Dedifferentiated amniotic fluid mesenchymal stem cell (primary cell): Measurements from ENCODE around the gene DAO.
A peak's percentile ranks its signal among the peaks of the same experiment; 100 is the strongest.
"Not testable (repeated sequence)": the region's sequence is repeated elsewhere in the genome, so short reads cannot be mapped to it uniquely, and the experiment has no call there.

ENCODE experiments used
- DNase-seq: peaks from one replicate; pipeline ENCODE4 v3.0.0-alpha.2; 2016; ENCODE audit errors: extremely low spot score

The DAO gene

GRCh38 chr12:108879615-108880254, at the start of gene DAO:
Gene DAO, plus strand, starts transcription at chr12:108880092. Its CDS starts 4,915 bp downstream, at chr12:108885007.
- DNase-seq = no peak

GRCh38 chr12:108831309-108831991, 48.4 kb upstream of the DAO start:
- DNase-seq = no peak

GRCh38 chr12:108832208-108832607, 47.7 kb upstream of the DAO start:
- DNase-seq = no peak

GRCh38 chr12:108832730-108833354, 47.0 kb upstream of the DAO start:
- peak; percentile 93 for DNase-seq

- peak; percentile 75 for DNase-seq
Measured at GRCh38 chr12:108833355-108833733, 46.5 kb upstream of the DAO start.

GRCh38 chr12:108833757-108834472, 46.0 kb upstream of the DAO start:
- DNase-seq = peak; percentile 68

- no peak for DNase-seq
Measured at GRCh38 chr12:108835860-108836634, 43.8 kb upstream of the DAO start.

- no peak for DNase-seq
Measured at GRCh38 chr12:108837239-108837638, 42.7 kb upstream of the DAO start.

GRCh38 chr12:108837680-108838079, 42.2 kb upstream of the DAO start:
- no peak for DNase-seq

GRCh38 chr12:108838194-108839017, 41.5 kb upstream of the DAO start:
- peak; percentile 94 for DNase-seq

GRCh38 chr12:108839018-108839889, 40.6 kb upstream of the DAO start:
- DNase-seq = peak; percentile 87

- DNase-seq = no peak
Measured at GRCh38 chr12:108839890-108840230, 40.0 kb upstream of the DAO start.

- no peak for DNase-seq
Measured at GRCh38 chr12:108840605-108841332, 39.1 kb upstream of the DAO start.

- not testable (repeated sequence) for DNase-seq
Measured at GRCh38 chr12:108841825-108842224, 38.1 kb upstream of the DAO start.

GRCh38 chr12:108842361-108842760, 37.5 kb upstream of the DAO start:
- no peak for DNase-seq

GRCh38 chr12:108843187-108843586, 36.7 kb upstream of the DAO start:
- DNase-seq = no peak

GRCh38 chr12:108845696-108846095, 34.2 kb upstream of the DAO start:
- DNase-seq = no peak

- DNase-seq = no peak
Measured at GRCh38 chr12:108846290-108846701, 33.6 kb upstream of the DAO start.

- DNase-seq = no peak
Measured at GRCh38 chr12:108847705-108848104, 32.2 kb upstream of the DAO start.
